ENCODE data around the gene SSRP1.

- TF ChIP-seq EZH2 (IDR thresholded peaks at IDR 0.05; ENCODE audit: insufficient read depth, low read length): no peak
- TF ChIP-seq CTCF (IDR thresholded peaks at IDR 0.05; ENCODE audit: insufficient read depth, low read depth, low read length): no peak
These were observed 39.8 kb upstream of the SSRP1 start for GRCh38 chr11:57375490-57375889.
